Measurements from ENCODE around the gene DRD1.

- TF ChIP-seq TEAD4 (IDR thresholded peaks at IDR 0.05; ENCODE audit: borderline replicate concordance, insufficient read depth) (no peak), CTCF (IDR thresholded peaks at IDR 0.05) (no peak), IRF3 (IDR thresholded peaks at IDR 0.05; ENCODE audit: low read depth, low read length) (no peak), SMC3 (IDR thresholded peaks at IDR 0.05; ENCODE audit: low read depth, low read length) (no peak), TAF1 (IDR thresholded peaks at IDR 0.05; ENCODE audit: borderline replicate concordance, low read depth, low read length) (no peak), FOXJ3 (CRISPR knock-in tag; IDR thresholded peaks at IDR 0.05) (no peak), POLR2AphosphoS5 (IDR thresholded peaks at IDR 0.05; ENCODE audit: low read depth, low read length) (no peak), RAD21 (IDR thresholded peaks at IDR 0.05; ENCODE audit: low read length) (no peak), RFX5 (IDR thresholded peaks at IDR 0.05; ENCODE audit: low read length) (no peak), USF2 (IDR thresholded peaks at IDR 0.05; ENCODE audit: borderline replicate concordance, low read depth, low read length) (no peak), EP300 (IDR thresholded peaks at IDR 0.05; ENCODE audit: borderline replicate concordance in 1 of 2, low read depth in 1 of 2, low read length in 1 of 2) (no peak), PBX3 (IDR thresholded peaks at IDR 0.05) (no peak), GABPA (IDR thresholded peaks at IDR 0.05; ENCODE audit: low read depth) (no peak)
Observed at GRCh38 chr5:175443514-175444059, 395 bp downstream of the DRD1 start.

Data from SK-N-SH (cell line).